SK-N-MC (cell line): Measurements from ENCODE around the gene ANP32B.

Experiments
- DNase-seq: peaks from one replicate; pipeline ENCODE4 v3.0.0-alpha.2; 2011; ENCODE audit warnings: low read depth, low spot score
- H3K27ac ChIP-seq: fragments of 200-600 bp; sonication (generic); 2 replicates; pipeline ENCODE4 v1.5.1; 2016; ENCODE audit warnings: mixed run types
- H3K36me3 ChIP-seq: fragments of 200-600 bp; sonication (generic); 2 replicates; pipeline ENCODE4 v1.6.1; 2017; ENCODE audit warnings: antibody characterized with exemption, low read length, mixed read lengths; ENCODE audit not compliant: insufficient read depth
- H3K4me3 ChIP-seq: fragments of 200-600 bp; sonication (generic); 2 replicates; pipeline ENCODE4 v1.5.1; 2016
- H3K9ac ChIP-seq: fragments of 200-600 bp; sonication (generic); 2 replicates; pipeline ENCODE4 v1.8.0; 2017; ENCODE audit warnings: mixed run types, mixed read lengths; ENCODE audit not compliant: insufficient read length
- H3K9me3 ChIP-seq: fragments of 200-600 bp; sonication (generic); 2 replicates; pipeline ENCODE4 v1.6.1; 2017; ENCODE audit warnings: low read depth, mild to moderate bottlenecking, antibody characterized with exemption, low read length, moderate library complexity, mixed read lengths
- EZH2 ChIP-seq: fragments of 200-600 bp; sonication (generic); IDR thresholded peaks from one replicate; pipeline ENCODE4 v1.6.1; 2017; ENCODE audit warnings: antibody characterized with exemption
- FOXP2 ChIP-seq: optimal IDR thresholded peaks from 2 replicates; pipeline ENCODE3; 2011; ENCODE audit warnings: mild to moderate bottlenecking, moderate library complexity; ENCODE audit not compliant: insufficient read depth; ENCODE audit errors: extremely low read length, control extremely low read depth
- POLR2AphosphoS5 ChIP-seq: IDR thresholded peaks from 2 replicates; pipeline ENCODE4 v1.6.1; 2012; ENCODE audit warnings: mild to moderate bottlenecking, low read depth, low read length, borderline replicate concordance

Gene ANP32B

DNA sequence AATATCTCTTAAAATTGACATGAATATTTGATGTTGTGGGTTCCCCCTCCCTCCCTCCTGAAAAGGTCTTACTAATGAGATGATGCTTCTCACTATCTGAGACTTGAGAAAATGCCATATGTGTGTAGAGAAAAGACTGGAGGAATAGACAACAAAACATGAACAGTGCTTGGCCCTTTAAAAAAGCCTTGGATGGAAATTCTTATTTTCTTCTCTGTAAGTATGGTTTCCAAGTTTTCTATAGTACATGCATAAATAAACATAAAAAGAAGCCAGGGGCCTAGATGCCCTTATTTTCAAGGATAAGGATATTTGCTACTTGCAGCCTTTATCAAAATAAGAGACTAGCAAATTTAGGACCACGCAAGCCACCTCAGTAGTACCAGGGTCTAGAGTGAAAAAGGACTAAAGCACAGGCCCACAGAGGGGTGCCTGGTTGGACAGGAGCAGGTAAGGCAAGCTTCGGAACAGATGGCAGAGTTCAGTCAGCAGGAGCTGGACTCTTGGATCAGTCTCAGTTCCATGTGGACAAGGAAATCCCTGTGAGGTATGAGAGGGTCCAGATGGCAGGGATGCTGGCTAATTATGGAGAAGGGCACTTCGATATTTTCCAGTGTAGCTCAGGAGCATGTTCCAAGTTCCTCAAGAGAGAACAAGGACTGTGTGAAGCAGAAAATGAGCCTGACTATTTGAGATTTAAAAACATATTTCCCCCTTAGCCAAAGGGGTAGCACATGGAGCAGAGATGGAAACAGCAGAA lies 4.6 kb upstream of the ANP32B start:
- no peak for DNase-seq
- Histone ChIP-seq H3K27ac (no peak overlapping the region), H3K9me3 (no peaks in the 10 kb centered on the region), H3K36me3 (no peaks in the 10 kb centered on the region), H3K4me3 (no peak overlapping the region), H3K9ac (no peak overlapping the region)
- TF ChIP-seq EZH2 (no peak), POLR2AphosphoS5 (no peak), FOXP2 (no peak)

DNA sequence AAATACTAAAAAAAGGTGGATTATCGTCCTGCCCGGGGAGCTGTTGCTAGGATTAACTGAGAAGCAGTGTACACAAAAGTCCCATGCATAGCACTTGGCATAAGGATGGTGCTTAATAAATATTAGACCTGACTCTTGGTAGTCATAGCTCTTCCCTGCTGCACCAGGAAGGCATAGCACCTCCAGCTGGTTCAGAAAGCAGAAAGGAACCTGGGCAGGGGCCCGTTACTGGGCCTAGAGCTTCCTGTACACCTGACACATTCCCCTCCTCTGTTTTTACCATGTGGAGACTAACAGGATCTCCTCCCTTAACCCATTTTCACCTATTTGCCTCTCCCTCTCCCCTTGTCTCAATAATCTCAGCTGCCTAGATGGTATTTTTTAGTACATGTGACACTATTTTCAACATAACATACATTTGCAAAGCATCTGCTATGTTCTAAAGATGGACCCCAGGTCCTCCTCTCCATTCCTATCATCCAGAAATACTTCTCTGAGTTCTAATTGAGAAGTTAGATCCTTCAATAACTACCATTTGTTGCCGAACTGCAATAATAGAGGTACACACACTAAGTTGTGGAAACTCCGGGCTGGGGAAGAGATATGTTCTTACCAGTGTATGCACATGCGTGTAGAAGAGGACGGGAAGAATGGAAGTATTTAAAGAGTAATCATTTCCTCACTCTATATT lies 3.2 kb upstream of the ANP32B start:
- H3K9me3 ChIP-seq, result no peaks in the 10 kb centered on the region
- no peak overlapping the region for H3K9ac ChIP-seq
- no peak for DNase-seq
- TF ChIP-seq POLR2AphosphoS5 (no peak), EZH2 (no peak), FOXP2 (no peak)
- H3K36me3 ChIP-seq, result no peaks in the 10 kb centered on the region; the same call in 1 of the 2 replicates
- H3K4me3 ChIP-seq, result no peak overlapping the region
- H3K27ac ChIP-seq, result no peak overlapping the region

DNA sequence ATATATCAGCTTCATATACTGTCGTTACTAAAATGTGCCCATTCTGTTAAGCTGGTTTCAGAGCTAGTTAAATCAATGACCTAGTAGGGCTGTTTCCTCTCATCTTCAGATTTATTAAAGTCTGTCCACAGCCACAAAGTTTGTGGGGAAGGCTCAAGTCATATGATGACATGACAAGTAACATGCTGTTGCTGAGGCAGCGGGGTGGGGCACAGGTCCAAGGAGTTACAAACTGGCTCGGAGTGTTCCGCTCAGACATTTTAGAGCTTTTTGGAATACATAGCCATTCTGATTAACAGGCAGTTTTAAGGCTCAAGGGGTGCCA lies 2.7 kb upstream of the ANP32B start:
- peaks cover 4% of the 10 kb centered on the region; the same call in 1 of the 2 replicates for H3K36me3 ChIP-seq
- no peaks in the 10 kb centered on the region for H3K9me3 ChIP-seq
- no peak for DNase-seq
- H3K4me3 ChIP-seq, result no peak overlapping the region
- peak overlapping the region; percentile 10; the same call in 1 of the 2 replicates for H3K27ac ChIP-seq
- no peak overlapping the region for H3K9ac ChIP-seq
- TF ChIP-seq EZH2 (no peak), FOXP2 (no peak), POLR2AphosphoS5 (no peak)

DNA sequence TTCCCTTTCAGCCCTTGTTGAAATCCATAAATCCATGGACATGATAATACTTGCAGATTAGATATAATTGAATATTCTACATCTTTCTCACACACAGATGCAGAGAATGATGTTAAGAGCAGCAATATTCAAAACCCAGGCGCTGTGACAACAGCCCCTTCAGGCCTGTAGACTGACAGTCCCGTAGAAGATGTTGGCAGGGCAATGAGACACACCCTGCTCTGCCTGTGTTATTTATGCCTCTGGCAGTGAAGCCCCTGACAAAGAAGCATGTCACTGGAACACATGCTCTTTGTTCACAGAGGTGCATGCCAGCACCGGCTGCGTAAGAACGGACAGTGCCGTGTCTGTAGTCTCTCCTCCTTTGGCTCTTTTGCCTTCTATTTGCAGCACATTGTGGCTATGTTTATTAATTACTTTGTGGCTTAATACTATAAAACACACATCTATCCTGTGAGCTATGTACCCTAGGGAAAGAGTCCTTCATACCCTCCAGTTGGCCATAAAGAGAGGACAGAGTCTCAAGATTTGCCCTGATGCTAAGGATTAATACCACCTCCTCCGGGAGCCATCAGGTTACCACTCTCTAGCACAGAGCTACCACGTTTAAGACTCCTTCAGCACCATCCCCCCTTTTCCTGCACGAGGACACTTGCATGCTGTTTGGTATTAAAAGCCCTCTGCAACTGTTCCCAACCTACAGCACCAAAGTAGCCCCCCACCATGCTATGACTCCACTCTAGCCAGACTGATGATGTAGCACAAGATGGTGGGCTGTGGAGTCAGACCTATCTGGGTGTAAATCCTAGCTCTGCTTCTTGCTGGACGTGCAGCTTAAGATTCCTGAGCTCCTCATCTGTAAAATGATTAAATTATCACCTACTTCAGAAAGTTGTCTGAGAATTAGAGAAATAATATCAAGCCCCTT lies 2.0 kb upstream of the ANP32B start:
- H3K9ac ChIP-seq, result no peak overlapping the region
- TF ChIP-seq EZH2 (no peak), POLR2AphosphoS5 (no peak), FOXP2 (no peak)
- no peak for DNase-seq
- H3K36me3 ChIP-seq, result peaks cover 6% of the 10 kb centered on the region; the same call in 1 of the 2 replicates
- peak overlapping the region; percentile 96 for H3K27ac ChIP-seq
- no peaks in the 10 kb centered on the region for H3K9me3 ChIP-seq
- 0 out of 2 replicates have a peak overlapping the region, but pooled peaks have one; percentile 94 for H3K4me3 ChIP-seq

DNA sequence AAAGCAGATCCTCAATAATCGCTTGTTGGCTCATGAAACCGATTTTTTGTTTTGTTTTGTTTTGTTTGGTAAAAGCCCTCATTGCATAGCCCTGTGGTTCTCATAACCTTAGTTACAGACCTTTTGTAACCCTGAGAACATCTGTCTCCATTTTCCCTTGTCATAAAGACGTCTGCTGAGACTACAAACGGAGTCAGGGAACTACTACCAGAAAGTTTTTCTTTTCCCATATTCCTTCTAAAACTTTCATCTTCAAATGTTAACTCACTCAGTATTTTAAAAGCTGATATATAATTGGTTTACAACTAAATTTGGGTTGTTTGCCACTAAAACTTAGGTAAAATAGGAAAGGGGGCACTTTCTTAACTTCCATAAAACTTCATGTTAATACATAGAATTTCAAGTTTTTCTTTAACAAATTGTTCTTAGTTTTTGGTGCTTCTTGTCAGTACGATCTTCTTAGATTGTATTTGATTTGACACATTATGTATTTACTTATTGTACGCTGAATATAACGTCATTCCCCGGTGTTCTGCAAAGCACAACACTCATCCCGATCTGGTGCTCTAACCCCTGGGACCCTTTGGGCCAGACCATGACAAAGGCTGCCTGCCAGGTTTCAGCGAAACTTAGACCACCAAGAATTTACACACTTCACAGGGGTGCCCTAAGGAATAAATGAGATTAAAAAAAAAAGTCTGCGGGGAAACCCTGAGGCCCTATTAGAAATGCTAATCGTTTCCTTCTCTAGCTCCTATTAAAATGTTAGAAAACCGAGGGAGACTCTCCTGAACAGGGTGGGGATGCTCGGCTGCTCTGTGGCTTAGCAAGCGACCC lies 1.1 kb upstream of the ANP32B start:
- peaks cover 6% of the 10 kb centered on the region; the same call in 1 of the 2 replicates for H3K36me3 ChIP-seq
- H3K9me3 ChIP-seq, result no peaks in the 10 kb centered on the region
- DNase-seq, result peak; percentile 30
- peak overlapping the region; percentile 94 for H3K4me3 ChIP-seq
- TF ChIP-seq FOXP2, result no peak
- no peak for TF ChIP-seq POLR2AphosphoS5
- no peak for TF ChIP-seq EZH2
- peak overlapping the region; percentile 98 for H3K9ac ChIP-seq
- H3K27ac ChIP-seq, result peak overlapping the region; percentile 96

DNA sequence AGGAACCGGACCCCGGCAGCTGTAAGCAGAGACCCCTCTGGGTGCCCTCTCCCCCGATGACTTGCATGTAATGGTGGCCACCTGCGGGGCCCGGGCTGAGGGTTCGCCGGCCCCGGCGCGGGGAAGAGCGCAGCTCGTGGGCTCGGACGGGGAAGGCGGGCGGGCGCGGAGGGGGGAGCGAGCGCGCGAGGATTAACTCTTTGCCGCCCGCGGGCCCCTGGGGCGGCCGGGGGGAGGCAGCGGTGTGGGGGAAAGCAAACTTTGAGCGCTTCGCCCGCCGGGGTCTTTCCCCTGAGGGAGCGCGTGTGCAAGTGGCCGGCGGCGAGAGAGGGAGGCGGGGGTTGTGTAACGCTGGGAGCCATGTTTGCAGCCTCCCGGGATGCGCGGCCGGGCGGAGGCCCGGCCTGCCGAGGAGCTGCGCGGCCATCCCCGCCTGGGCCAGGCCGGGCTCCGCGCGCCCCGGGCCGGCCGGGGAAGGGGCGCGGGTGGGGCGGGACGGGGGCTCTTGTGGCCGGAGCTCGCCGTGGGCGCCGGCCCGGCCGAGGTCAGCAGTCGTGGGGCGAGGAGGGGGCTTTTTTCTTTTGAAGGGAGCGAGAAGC lies 547 bp downstream of the ANP32B start:
- peaks cover 13% of the 10 kb centered on the region; the same call in 1 of the 2 replicates for H3K36me3 ChIP-seq
- DNase-seq, result no peak
- peak overlapping the region; percentile 100 for H3K9ac ChIP-seq
- peak overlapping the region; percentile 98 for H3K27ac ChIP-seq
- TF ChIP-seq EZH2 (no peak), FOXP2 (no peak), POLR2AphosphoS5 (no peak; the same call in 1 of the 2 replicates)
- peak overlapping the region; percentile 94 for H3K4me3 ChIP-seq
- H3K9me3 ChIP-seq, result no peaks in the 10 kb centered on the region
